GM21515 (cell line): Measurements from ENCODE around the gene ACTR8.
A peak's percentile ranks its signal among the peaks of the same experiment; 100 is the strongest.

ENCODE experiments used
- ATAC-seq: cut with Tn5 transposase; IDR thresholded peaks from one replicate; pipeline ENCODE4 v1.9.1; 2021; ENCODE audit not compliant: unreplicated experiment

The ACTR8 gene

DNA sequence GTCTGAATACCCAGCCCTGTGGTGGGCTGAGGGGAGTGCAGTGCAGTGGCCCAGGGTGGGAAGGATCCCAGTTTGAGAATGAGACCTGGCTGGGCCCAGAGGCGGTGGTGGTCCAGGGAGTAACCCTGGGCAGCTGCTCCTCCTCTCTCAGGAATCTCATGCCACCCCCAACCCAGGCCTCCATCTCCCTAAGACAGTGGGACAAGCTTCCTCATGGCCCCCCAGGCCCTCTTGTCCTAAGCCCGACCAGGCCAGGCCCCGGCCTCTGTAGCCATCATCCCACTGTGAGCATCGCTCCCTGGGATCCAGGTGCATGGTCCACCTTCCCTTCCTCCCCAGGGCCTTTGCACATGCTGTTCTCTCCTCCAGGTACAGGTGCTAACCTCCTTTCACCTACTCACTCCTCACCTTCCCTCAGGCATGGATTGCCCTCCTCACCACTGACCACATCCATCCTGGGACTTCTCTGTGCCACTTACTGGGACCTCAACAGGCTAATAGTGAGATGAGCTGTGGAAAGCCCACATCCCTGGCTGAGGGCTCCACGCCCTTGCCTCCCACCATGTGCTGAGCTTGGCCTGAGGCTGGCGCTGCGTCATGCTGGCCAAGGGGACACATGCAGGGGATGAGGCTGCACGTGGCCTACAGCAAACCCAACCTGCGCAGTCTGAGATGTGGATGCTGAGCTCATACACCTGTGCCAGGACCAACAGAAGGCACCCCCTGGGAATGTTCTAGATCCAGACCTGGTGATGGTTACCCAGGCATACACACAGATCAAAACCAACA is 45.7 kb downstream of the ACTR8 start:
- no peak for ATAC-seq

GRCh38 chr3:53835257-53835656 is 46.7 kb downstream of the ACTR8 start:
- no peak for ATAC-seq

DNA sequence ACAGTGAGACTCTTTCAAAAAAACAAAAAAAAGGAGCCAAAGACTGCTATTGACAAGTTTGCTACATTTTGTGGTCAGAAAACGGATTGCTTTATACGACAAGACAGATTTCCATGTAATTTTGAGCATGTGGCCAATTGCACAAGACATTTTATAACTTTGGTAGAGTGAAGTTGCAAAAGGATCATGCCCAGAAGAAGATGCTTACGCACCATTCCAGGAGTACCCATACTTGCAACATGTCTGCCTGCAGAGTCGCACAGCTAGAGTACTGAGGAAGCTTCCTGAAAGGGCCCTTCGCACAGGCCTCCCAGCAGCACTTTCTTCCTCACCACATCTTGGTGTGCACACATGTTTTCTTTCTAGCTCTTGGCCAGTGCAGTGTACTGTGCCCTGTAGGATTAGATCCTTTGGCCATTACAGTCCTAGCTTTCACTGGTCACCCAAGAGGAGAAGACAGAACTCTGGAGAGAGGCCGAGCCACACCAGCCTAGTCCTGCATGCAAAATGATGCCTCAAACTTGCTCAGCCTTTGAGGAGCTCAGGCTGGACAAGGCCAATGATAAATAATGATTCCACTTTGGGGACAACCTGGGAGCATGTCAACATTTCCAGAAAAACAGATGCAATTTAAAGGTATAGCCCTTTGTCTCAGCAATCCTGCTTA is 47.4 kb downstream of the ACTR8 start:
- no peak for ATAC-seq

DNA sequence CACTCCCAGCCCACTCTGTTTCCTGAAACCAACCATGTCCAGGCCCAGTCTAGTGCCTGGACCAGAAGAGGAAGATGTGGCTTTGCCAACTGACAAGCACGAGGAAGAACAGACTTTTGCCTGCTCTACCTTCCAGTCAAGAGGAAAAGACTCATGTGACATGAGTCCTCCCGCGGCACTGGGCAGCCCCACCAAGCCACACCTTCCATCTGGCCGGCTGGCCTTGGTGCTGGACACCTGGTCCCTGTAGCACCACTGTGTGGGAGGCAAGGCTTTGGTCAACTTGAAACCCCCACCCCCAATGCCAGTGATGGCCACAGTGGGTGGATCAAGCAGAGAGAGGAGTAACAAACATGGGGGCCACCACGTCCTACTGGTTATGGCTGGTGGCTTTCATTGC is 48.3 kb downstream of the ACTR8 start:
- no peak for ATAC-seq

DNA sequence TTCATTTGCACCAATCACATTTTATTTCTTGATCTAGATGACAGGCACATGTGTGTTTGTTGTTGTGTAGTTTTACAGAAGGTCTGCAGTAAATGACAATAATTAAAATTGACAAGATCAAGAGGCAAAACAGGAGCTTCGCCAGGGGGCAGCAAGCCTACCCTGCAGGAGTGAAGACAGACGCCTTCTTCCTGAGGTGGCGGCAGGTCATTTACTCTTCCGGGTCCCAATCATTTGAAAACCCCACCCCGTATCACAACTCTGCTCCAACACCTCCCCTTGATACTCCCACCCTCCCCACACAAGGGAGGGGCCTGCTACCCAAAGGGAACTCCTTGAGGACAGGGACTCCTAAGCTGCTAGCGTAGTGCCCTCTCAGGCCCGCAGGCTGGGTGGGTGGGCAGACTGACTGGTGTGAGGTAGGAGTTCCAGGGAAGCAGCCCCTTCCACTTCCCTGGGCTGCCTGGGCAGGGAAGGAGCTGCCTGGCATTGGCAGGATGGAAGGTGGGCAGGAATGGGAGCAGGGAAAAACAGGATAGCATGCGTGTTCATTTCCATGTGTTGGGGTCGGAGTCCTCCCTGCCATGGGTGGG is 48.8 kb downstream of the ACTR8 start:
- ATAC-seq = no peak

- no peak for ATAC-seq
These were observed 51.0 kb downstream of the ACTR8 start for GRCh38 chr3:53830944-53831343.

DNA sequence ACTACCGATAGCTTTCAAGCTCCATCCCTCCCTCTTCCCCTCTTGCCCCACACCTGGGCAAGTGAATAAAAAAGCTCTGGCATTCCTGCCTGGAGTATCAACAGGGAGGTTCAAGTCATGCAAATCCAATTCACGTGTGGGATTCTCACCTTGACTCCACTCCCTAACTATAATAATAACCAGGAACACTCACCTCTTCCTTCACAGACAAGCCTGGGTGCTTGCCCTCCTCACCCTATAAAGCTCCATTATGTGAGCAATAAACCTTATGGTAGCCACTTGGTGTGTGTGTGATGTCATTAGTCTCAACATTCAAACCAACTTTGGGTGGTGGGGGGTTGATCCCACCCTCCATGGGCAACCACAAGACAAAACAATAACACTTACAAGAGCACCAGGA is 52.3 kb downstream of the ACTR8 start:
- ATAC-seq = no peak

DNA sequence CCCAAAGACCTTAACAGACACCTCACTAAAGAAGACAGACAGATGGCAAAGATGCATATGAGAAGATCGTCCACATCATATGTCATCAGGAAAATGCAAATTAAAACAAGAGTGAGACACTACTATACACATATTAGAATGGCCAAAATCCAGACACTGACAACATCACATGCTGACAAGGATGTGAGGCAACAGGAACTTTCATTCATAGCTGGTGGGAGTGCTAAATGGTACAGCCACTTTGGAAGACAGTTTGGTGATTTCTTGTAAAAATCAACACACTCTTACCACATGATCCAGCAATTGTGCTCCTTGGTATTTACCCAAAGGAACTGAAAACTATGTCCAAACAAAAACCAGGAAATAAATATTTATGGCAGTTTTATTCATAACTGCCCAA is 53.4 kb downstream of the ACTR8 start:
- ATAC-seq = no peak

DNA sequence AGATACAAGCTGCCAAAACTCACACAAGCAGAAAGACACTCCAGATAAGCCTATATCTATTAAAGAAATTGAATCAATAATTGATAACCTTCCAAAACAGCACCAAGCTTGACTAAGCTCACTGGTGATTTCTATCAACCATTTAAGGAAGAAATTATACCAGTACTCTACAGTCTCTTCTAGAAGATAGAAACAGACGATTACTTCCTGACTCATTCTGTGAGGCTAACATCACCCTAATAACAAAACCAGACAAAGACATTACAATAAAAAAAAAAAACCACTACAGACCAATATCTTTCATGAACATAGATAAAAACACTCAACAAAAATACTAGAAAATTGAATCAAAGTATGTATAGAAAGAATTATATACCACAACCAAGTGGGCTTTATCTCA is 55.9 kb downstream of the ACTR8 start:
- no peak for ATAC-seq

- no peak for ATAC-seq
These were observed 57.2 kb downstream of the ACTR8 start for GRCh38 chr3:53824795-53825194.

GRCh38 chr3:53823956-53824657 is 57.8 kb downstream of the ACTR8 start:
- no peak for ATAC-seq

- ATAC-seq = no peak
These were observed 58.7 kb downstream of the ACTR8 start for GRCh38 chr3:53823026-53823955.

- no peak for ATAC-seq
These were observed 59.6 kb downstream of the ACTR8 start for GRCh38 chr3:53822331-53822741.

- peak; percentile 52 for ATAC-seq
These were observed 60.3 kb downstream of the ACTR8 start for GRCh38 chr3:53821631-53822121.

GRCh38 chr3:53820756-53821580 is 61.0 kb downstream of the ACTR8 start:
- ATAC-seq = no peak

DNA sequence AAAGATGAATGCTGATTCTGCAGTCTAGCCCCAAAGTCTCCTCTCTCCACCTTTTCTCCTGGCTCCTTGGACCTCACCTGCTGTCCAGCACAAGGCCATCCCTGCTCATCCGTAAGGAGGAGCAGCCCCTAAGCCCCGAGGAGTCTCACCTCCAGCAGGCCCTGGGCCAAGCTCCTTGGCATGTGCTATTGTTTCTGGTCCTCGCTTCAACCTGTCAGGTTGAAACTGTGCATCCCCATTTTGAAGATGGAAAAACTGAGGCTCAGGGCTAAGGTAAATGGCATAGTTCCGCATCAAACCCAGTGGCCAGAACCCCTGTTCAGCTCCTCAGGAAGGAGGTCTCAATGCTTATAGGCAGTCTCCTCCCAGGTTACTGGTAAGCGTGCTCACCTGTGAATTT is 61.9 kb downstream of the ACTR8 start:
- no peak for ATAC-seq

GRCh38 chr3:53819163-53819868 is 62.6 kb downstream of the ACTR8 start:
- ATAC-seq = no peak

GRCh38 chr3:53818221-53819162 is 63.5 kb downstream of the ACTR8 start:
- no peak for ATAC-seq
